Keratinocyte (primary cell): ENCODE data around the gene HNRNPU. TPM values are rescaled to one million over a fixed set of nuclear protein-coding genes. Genes with fewer than 3 reads are reported as not detected.

Experiments
- DNase-seq: peaks from one replicate; pipeline ENCODE4 v3.0.0-alpha.2; 2011; ENCODE audit warnings: low read depth, missing footprints, low spot score
- FAIRE-seq: peaks from 2 replicates; lab custom pipeline; 2011; peaks lifted over from hg19 to GRCh38; lab: Jason Lieb, UNC
- H2AFZ ChIP-seq: 2 replicates; pipeline ENCODE4 v1.6.0; 2012; ENCODE audit warnings: low read length, control low read depth, inconsistent platforms; ENCODE audit not compliant: control insufficient read depth
- H3K27ac ChIP-seq: 2 replicates; pipeline ENCODE4 v1.5.1; 2011; ENCODE audit warnings: low read length; ENCODE audit not compliant: control insufficient read depth, insufficient read depth
- H3K27me3 ChIP-seq: 3 replicates; pipeline ENCODE4 v1.6.0; 2011; ENCODE audit warnings: low read length; ENCODE audit not compliant: control insufficient read depth, insufficient read depth; ENCODE audit errors: extremely low read depth
- H3K36me3 ChIP-seq, 2 experiments: 2 replicates in 1 of 2; 3 replicates in 1 of 2; pipeline ENCODE4 v1.5.1; 2011; ENCODE audit warnings: low read length in 2 of 2, mild to moderate bottlenecking in 1 of 2; ENCODE audit not compliant: control insufficient read depth in 2 of 2, insufficient read depth in 2 of 2; ENCODE audit errors: extremely low read depth in 1 of 2
- H3K4me1 ChIP-seq: 3 replicates; pipeline ENCODE4 v1.5.1; 2011; ENCODE audit warnings: low read length; ENCODE audit not compliant: control insufficient read depth, insufficient read depth; ENCODE audit errors: extremely low read depth
- H3K4me2 ChIP-seq: 3 replicates; pipeline ENCODE4 v1.6.0; 2011; ENCODE audit warnings: low read depth, low read length; ENCODE audit not compliant: control insufficient read depth, insufficient read depth; ENCODE audit errors: extremely low read depth
- H3K4me3 ChIP-seq, 3 experiments: fragments of 200-600 bp in 1 of 3; sonication (generic) in 1 of 3; 2 replicates in 2 of 3; 3 replicates in 1 of 3; pipeline ENCODE4 v1.5.1; 2011 to 2016; ENCODE audit warnings: low read length in 3 of 3, mild to moderate bottlenecking in 3 of 3, control low read depth in 2 of 3, inconsistent platforms in 1 of 3, low read depth in 1 of 3, mixed read lengths in 1 of 3, mixed run types in 1 of 3, moderate library complexity in 1 of 3; ENCODE audit not compliant: control insufficient read depth in 2 of 3, insufficient read depth in 2 of 3; ENCODE audit errors: extremely low read depth in 1 of 3
- H3K79me2 ChIP-seq: 2 replicates; pipeline ENCODE4 v1.6.0; 2012; ENCODE audit warnings: low read length; ENCODE audit not compliant: control insufficient read depth, insufficient read depth
- H3K9ac ChIP-seq: 3 replicates; pipeline ENCODE4 v1.6.0; 2011; ENCODE audit warnings: low read length; ENCODE audit not compliant: control insufficient read depth, insufficient read depth; ENCODE audit errors: extremely low read depth
- H3K9me1 ChIP-seq: 3 replicates; pipeline ENCODE4 v1.6.0; 2011; ENCODE audit warnings: low read length; ENCODE audit not compliant: control insufficient read depth, insufficient read depth; ENCODE audit errors: extremely low read depth
- H3K9me3 ChIP-seq: 2 replicates; pipeline ENCODE4 v1.5.1; 2012; ENCODE audit warnings: low read depth, low read length; ENCODE audit not compliant: control insufficient read depth
- H4K20me1 ChIP-seq: 3 replicates; pipeline ENCODE4 v1.6.0; 2011; ENCODE audit warnings: low read length; ENCODE audit not compliant: control insufficient read depth, insufficient read depth; ENCODE audit errors: extremely low read depth
- CTCF ChIP-seq, 3 experiments: IDR thresholded peaks in 1 of 3; conservative IDR thresholded peaks in 1 of 3; optimal IDR thresholded peaks in 1 of 3; 2 replicates in 2 of 3; 3 replicates in 1 of 3; pipeline versions ENCODE3 to v1.5.1; 2011; ENCODE audit warnings: low read length in 3 of 3, mild to moderate bottlenecking in 3 of 3, moderate library complexity in 2 of 3, control low read depth in 1 of 3, inconsistent platforms in 1 of 3; ENCODE audit not compliant: insufficient read depth in 2 of 3; ENCODE audit errors: extremely low read depth in 1 of 3
- EZH2 ChIP-seq: IDR thresholded peaks from one replicate; pipeline ENCODE4 v1.6.1; 2012; ENCODE audit warnings: inconsistent platforms, mild to moderate bottlenecking, low read length, moderate library complexity
- dilution Hi-C: fragments of 300-500 bp; cut with MboI; formaldehyde crosslinking; loops from one replicate; pipeline ENCODE4 v1.7.0; 2020; ENCODE audit warnings: low sequenced_read_pairs; ENCODE audit not compliant: extremely low pct_ligation_motif_present
- polyA minus RNA-seq, 3 experiments: library from RNA; depleted of rRNA, polyadenylated mRNA; stranded (reverse); fragments of >200 nt; gene quantifications; 1 replicate in 1 of 3; 2 replicates in 1 of 3; 3 replicates in 1 of 3; pipeline ENCODE4 v1.2.3, GENCODE V29; 2011
- polyA plus RNA-seq, 5 experiments: library from polyadenylated mRNA; depleted of rRNA in 3 of 5; stranded (reverse) in 3 of 5; stranded (forward) in 1 of 5; unstranded in 1 of 5; fragments of >200 nt; gene quantifications; 1 replicate in 1 of 5; 2 replicates in 3 of 5; 3 replicates in 1 of 5; pipeline versions ENCODE4 v1.2.1 to v1.2.3, GENCODE V29; 2011 to 2012; ENCODE audit warnings: missing spikeins in 2 of 5, low read depth in 1 of 5, low replicate concordance in 1 of 5

HNRNPU gene
- polyA plus RNA-seq (84.3 to 220 TPM (median 179 TPM) in 3 replicates), polyA minus RNA-seq (70.5 to 206 TPM (median 92.8 TPM) in 3 replicates)
- polyA plus RNA-seq (2011; ENCODE audit: low read depth), result 315 TPM
- polyA plus RNA-seq (2011; cell fraction: cytosol; rRNA removed), result 137 and 170 TPM in 2 replicates
- 143 and 243 TPM in 2 replicates for polyA plus RNA-seq (2011; cell fraction: nucleus; rRNA removed)
- 122 and 335 TPM in 2 replicates for polyA plus RNA-seq (2012; ENCODE audit: low replicate concordance)
- polyA minus RNA-seq (2011; cell fraction: cytosol; rRNA and poly(A)+ RNA removed), result 182 TPM
- polyA minus RNA-seq (2011; cell fraction: nucleus; rRNA and poly(A)+ RNA removed), result 95.7 and 181 TPM in 2 replicates

- Histone ChIP-seq H3K4me2 (peak within 1 kb of the TSS; percentile 89), H3K27me3 (no peaks in the 10 kb centered on the region), H2AFZ (peak within 1 kb of the TSS; percentile 99), H3K9me1 (no peaks in the 10 kb centered on the region), H3K9me3 (no peaks in the 10 kb centered on the region), H3K36me3 (peaks cover 10 to 15% of the 10 kb centered on the region in 2 experiments), H3K4me3 (peak within 1 kb of the TSS; percentile 88 to 100 (median 90)), H3K9ac (peak within 1 kb of the TSS; percentile 97), H3K79me2 (peaks cover 44% of the 10 kb centered on the region), H4K20me1 (peaks cover 29% of the 10 kb centered on the region), H3K4me1 (peaks cover 22% of the 10 kb centered on the region), H3K27ac (peak within 1 kb of the TSS; percentile 95)
- dilution Hi-C loops, result no loop called here
- peak; percentile 67 for DNase-seq
- peak; percentile 48 for FAIRE-seq
- no peak for TF ChIP-seq EZH2
- peak in 2 of 3 experiments; percentile 18 to 54 for TF ChIP-seq CTCF (optimal IDR thresholded peaks at IDR 0.05 in 1 of 3, IDR thresholded peaks at IDR 0.05 in 1 of 3, conservative IDR thresholded peaks at IDR 0.05 in 1 of 3; ENCODE audit: extremely low read depth in 1 of 3, insufficient read depth in 2 of 3, low read length in 3 of 3)
These were observed at the start of gene HNRNPU for GRCh38 chr1:244864253-244865027. TSS of gene HNRNPU (minus strand) at chr1:244864543. CDS start at chr1:244864307, 236 bp downstream.

GRCh38 chr1:244913806-244914205 lies 49.5 kb upstream of the HNRNPU start:
- no peaks in the 10 kb centered on the region for H3K36me3 ChIP-seq
- H3K9ac ChIP-seq, result no peak overlapping the region
- no peak for DNase-seq
- H3K9me1 ChIP-seq, result no peaks in the 10 kb centered on the region
- H3K4me1 ChIP-seq, result peaks cover under 1% of the 10 kb centered on the region
- H3K4me2 ChIP-seq, result no peak overlapping the region
- no peak overlapping the region for H2AFZ ChIP-seq
- no peaks in the 10 kb centered on the region for H3K79me2 ChIP-seq
- peaks cover under 1% of the 10 kb centered on the region for H3K27me3 ChIP-seq
- dilution Hi-C loops, result no loop called here
- no peak overlapping the region for H3K4me3 ChIP-seq
- H3K9me3 ChIP-seq, result no peaks in the 10 kb centered on the region
- no peak for TF ChIP-seq EZH2
- no peak for TF ChIP-seq CTCF (optimal IDR thresholded peaks at IDR 0.05 in 1 of 3, IDR thresholded peaks at IDR 0.05 in 1 of 3, conservative IDR thresholded peaks at IDR 0.05 in 1 of 3; ENCODE audit: extremely low read depth in 1 of 3, insufficient read depth in 2 of 3, low read length in 3 of 3)
- H4K20me1 ChIP-seq, result no peaks in the 10 kb centered on the region
- H3K27ac ChIP-seq, result no peak overlapping the region
- no peak for FAIRE-seq
